Measurements from ENCODE around the gene COX4I2.

DNA sequence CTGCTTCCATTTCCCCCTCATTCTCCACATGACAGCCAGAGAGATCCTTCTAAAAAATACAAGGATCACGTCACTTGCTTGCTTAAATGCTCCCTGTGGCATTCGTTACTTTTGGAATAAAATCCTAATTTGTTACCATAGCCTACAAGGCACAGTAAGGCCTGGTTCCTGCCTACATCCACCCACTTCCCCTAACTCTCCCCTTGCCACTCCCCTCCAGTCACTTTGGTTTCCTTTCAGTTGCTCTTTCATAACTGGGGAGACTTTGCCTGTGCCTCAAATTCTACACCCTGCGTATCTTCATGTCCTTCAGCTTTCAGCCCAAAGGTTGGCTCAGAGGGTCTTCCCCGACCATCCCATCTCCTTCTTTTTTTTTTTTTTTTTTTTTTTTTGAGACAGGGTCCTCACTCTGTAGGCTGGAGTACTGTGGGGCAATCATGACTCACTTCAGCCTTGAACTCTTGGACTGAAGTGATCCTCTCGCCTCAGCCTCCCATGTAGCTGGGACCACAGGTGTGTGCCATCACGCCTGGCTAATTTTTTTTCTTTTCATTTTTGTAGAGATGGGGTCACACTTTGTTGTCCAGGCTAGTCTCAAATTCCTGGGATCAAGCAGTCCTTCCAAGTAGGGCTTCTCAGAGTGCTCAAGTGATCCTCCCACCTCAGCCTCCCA, 20.1 kb upstream of the COX4I2 start:
- TF ChIP-seq, protein P1, sequence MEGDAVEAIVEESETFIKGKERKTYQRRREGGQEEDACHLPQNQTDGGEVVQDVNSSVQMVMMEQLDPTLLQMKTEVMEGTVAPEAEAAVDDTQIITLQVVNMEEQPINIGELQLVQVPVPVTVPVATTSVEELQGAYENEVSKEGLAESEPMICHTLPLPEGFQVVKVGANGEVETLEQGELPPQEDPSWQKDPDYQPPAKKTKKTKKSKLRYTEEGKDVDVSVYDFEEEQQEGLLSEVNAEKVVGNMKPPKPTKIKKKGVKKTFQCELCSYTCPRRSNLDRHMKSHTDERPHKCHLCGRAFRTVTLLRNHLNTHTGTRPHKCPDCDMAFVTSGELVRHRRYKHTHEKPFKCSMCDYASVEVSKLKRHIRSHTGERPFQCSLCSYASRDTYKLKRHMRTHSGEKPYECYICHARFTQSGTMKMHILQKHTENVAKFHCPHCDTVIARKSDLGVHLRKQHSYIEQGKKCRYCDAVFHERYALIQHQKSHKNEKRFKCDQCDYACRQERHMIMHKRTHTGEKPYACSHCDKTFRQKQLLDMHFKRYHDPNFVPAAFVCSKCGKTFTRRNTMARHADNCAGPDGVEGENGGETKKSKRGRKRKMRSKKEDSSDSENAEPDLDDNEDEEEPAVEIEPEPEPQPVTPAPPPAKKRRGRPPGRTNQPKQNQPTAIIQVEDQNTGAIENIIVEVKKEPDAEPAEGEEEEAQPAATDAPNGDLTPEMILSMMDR (IDR thresholded peaks at IDR 0.05) = no peak
- no peak for TF ChIP-seq POLR2A (IDR thresholded peaks at IDR 0.05)

All from Peyer's patch (tissue), 4 donors.